HepG2 (cell line): ENCODE results near the gene MAMSTR. TPM values are rescaled to one million over a fixed set of nuclear protein-coding genes. Genes with fewer than 3 reads are reported as not detected.

Source experiments
- ATF2 ChIP-seq: sonication (generic); formaldehyde crosslinking; IDR thresholded peaks from 2 replicates; pipeline ENCODE4 v1.4.0; 2020; ENCODE audit warnings: missing genetic modification reagents
- CCDC6 ChIP-seq: sonication (generic); formaldehyde crosslinking; IDR thresholded peaks from 2 replicates; pipeline ENCODE4 v1.8.1; 2022; ENCODE audit warnings: mild to moderate bottlenecking, missing genetic modification reagents, moderate library complexity
- CENPX ChIP-seq: sonication (generic); formaldehyde crosslinking; IDR thresholded peaks from 2 replicates; pipeline ENCODE4 v1.9.0; 2021; ENCODE audit warnings: mild to moderate bottlenecking, missing genetic modification reagents, moderate library complexity
- HBP1 ChIP-seq: IDR thresholded peaks from 2 replicates; pipeline ENCODE4 v1.6.1; 2016; ENCODE audit warnings: low read depth, control low read depth
- KAT8 ChIP-seq: IDR thresholded peaks from 2 replicates; pipeline ENCODE4 v1.6.1; 2016; ENCODE audit warnings: missing genetic modification reagents, missing compliant biosample characterization
- MBNL3 ChIP-seq: fragments of 250-450 bp; sonication (Bioruptor Pico); conservative IDR thresholded peaks from 2 replicates; pipeline ENCODE4 v1.8.0; 2022; ENCODE audit warnings: mild to moderate bottlenecking, inconsistent platforms
- PAXIP1 ChIP-seq: sonication (generic); formaldehyde crosslinking; conservative IDR thresholded peaks from 2 replicates; pipeline ENCODE4 v1.4.0; 2020; ENCODE audit warnings: mild to moderate bottlenecking, missing genetic modification reagents, moderate library complexity
- PHF5A ChIP-seq: IDR thresholded peaks from one replicate; pipeline ENCODE4 v1.6.1; 2018; ENCODE audit warnings: low read depth, missing genetic modification reagents; ENCODE audit not compliant: unreplicated experiment
- SKIL ChIP-seq: sonication (generic); formaldehyde crosslinking; IDR thresholded peaks from 2 replicates; pipeline ENCODE4 v1.8.0; 2022; ENCODE audit warnings: missing genetic modification reagents, mild to moderate bottlenecking, moderate library complexity, borderline replicate concordance
- SOX13 ChIP-seq, 3 experiments: fragments of 450-650 bp in 1 of 3; sonication (generic) in 1 of 3; formaldehyde crosslinking in 1 of 3; IDR thresholded peaks in 2 of 3; conservative IDR thresholded peaks in 1 of 3; 2 replicates each; pipeline versions ENCODE4 v1.5.0 to v1.6.1; 2016 to 2020; ENCODE audit warnings: antibody characterized with exemption in 1 of 3, mild to moderate bottlenecking in 1 of 3, missing compliant biosample characterization in 1 of 3, missing genetic modification reagents in 1 of 3, moderate library complexity in 1 of 3
- TFAP4 ChIP-seq: sonication (generic); IDR thresholded peaks from 2 replicates; pipeline ENCODE4 v1.6.1; 2016; ENCODE audit warnings: low read depth, borderline replicate concordance
- TMF1 ChIP-seq: sonication (generic); formaldehyde crosslinking; IDR thresholded peaks from 2 replicates; pipeline ENCODE4 v1.8.1; 2022; ENCODE audit warnings: low read depth, missing genetic modification reagents
- ZNF24 ChIP-seq: fragments of 450-650 bp; IDR thresholded peaks from 2 replicates; pipeline ENCODE4 v1.6.1; 2017; ENCODE audit warnings: antibody characterized with exemption, mild to moderate bottlenecking
- ZNF263 ChIP-seq: sonication (generic); formaldehyde crosslinking; IDR thresholded peaks from 2 replicates; pipeline ENCODE4 v1.4.0; 2020; ENCODE audit warnings: missing genetic modification reagents
- ZNF749 ChIP-seq: sonication (generic); formaldehyde crosslinking; IDR thresholded peaks from 2 replicates; pipeline ENCODE4 v1.8.0; 2022; ENCODE audit warnings: mild to moderate bottlenecking, missing genetic modification reagents, moderate library complexity, borderline replicate concordance
- ZNF776 ChIP-seq: sonication (generic); formaldehyde crosslinking; IDR thresholded peaks from 2 replicates; pipeline ENCODE4 v1.4.0; 2020; ENCODE audit warnings: mild to moderate bottlenecking, missing genetic modification reagents
- ZNF792 ChIP-seq: IDR thresholded peaks from 2 replicates; pipeline ENCODE4 v1.6.1; 2016
- polyA plus RNA-seq, 8 experiments: library from polyadenylated mRNA; depleted of rRNA in 3 of 8; stranded (reverse) in 7 of 8; unstranded in 1 of 8; fragments of >200 nt; fragmentation: Illumina TruSeq in 4 of 8; extraction: Trizol in 4 of 8; gene quantifications; 2 replicates each; pipeline versions ENCODE4 v1.2.1 to v1.2.3, GENCODE V29; 2011 to 2016; ENCODE audit warnings: low read depth in 4 of 8, missing spikeins in 1 of 8, mixed read lengths in 1 of 8; ENCODE audit not compliant: insufficient read depth in 1 of 8
- total RNA-seq, 5 experiments: library from RNA; depleted of rRNA; stranded (reverse); fragments of >200 nt; fragmentation: Illumina TruSeq; extraction: Trizol; gene quantifications; 2 replicates each; pipeline ENCODE4 v1.2.3, GENCODE V29; 2016; ENCODE audit warnings: low read depth in 1 of 5
- TF ChIP-seq, protein P1 (sequence below): sonication (generic); formaldehyde crosslinking; IDR thresholded peaks from 2 replicates; pipeline ENCODE4 v1.4.0; 2020; ENCODE audit warnings: low read depth, mild to moderate bottlenecking, missing genetic modification reagents

The MAMSTR gene
- total and polyA plus RNA-seq, 2 of the 13 experiments (the other 11 are each of a cell fraction or from before 2014, with no cell fraction given): 2.2 to 2.4 TPM

DNA sequence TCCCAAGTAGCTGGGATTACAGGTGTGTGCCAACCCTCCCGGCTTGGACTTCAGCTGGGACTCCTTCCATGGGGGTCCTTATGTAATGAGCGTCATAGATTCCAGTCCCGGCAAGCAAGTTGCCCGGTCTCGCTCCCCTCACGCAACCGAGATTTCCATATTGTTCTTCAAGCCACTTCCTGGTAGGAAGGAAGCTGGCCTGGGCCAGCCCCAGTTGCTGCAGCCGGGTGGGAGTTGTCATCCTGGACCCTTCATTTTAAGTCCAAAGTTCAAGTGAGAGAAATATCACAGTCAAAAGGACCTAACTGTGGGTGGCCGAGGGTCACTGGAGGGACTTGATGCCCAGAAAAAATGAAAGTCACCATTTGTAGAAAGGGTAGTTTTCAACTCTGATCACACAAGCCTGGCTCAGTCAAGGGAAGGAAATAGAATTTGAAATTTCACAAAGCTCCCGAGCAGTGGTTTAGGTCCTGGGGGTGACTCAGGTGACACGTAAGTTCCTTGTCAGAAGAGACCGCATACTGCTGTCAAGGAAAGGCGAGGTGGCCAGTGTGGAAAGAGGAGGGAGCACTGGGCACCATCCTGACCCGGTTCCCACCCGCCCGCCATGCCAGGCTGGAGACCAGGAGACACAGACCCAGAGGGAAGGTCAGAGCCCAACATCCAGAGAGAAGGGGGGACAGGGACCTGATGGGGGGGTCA, 41.1 kb upstream of the MAMSTR start (continued):
- TF ChIP-seq SKIL (no peak), ZNF776 (CRISPR knock-in tag) (no peak), ZNF263 (no peak), ZNF24 (no peak), SOX13 (IDR thresholded peaks at IDR 0.05) (no peak), SOX13 (CRISPR knock-in tag; conservative IDR thresholded peaks at IDR 0.05 in 1 of 2, IDR thresholded peaks at IDR 0.05 in 1 of 2) (no peak), HBP1 (no peak), CCDC6 (CRISPR knock-in tag) (no peak), CENPX (CRISPR knock-in tag) (no peak), ZNF749 (no peak), MBNL3 (no peak), KAT8 (CRISPR knock-in tag) (peak; percentile 50; the same call in 1 of the 2 replicates), ZNF792 (no peak), TMF1 (no peak), TFAP4 (no peak), ATF2 (CRISPR knock-in tag) (no peak), PAXIP1 (CRISPR knock-in tag) (peak; percentile 36; the same call in 1 of the 2 replicates), PHF5A (CRISPR knock-in tag) (no peak)
- TF ChIP-seq, protein P1, sequence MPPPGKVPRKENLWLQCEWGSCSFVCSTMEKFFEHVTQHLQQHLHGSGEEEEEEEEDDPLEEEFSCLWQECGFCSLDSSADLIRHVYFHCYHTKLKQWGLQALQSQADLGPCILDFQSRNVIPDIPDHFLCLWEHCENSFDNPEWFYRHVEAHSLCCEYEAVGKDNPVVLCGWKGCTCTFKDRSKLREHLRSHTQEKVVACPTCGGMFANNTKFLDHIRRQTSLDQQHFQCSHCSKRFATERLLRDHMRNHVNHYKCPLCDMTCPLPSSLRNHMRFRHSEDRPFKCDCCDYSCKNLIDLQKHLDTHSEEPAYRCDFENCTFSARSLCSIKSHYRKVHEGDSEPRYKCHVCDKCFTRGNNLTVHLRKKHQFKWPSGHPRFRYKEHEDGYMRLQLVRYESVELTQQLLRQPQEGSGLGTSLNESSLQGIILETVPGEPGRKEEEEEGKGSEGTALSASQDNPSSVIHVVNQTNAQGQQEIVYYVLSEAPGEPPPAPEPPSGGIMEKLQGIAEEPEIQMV (CRISPR knock-in tag): no peak
